Head of caudate nucleus (tissue), 42 donors: ENCODE measurements around the gene STX18.

ENCODE experiments used
- DNase-seq, 42 donors: peaks; one replicate each; pipeline versions ENCODE4 v3.0.0 to v3.0.0-alpha.2; 2020 to 2021; ENCODE audit warnings: mixed read lengths in 7 of 42
- intact Hi-C: fragments of 100-400 bp; cut with DNase I; formaldehyde crosslinking; loops from one replicate; pipeline ENCODE4 v1.15.0; 2022

Gene STX18

GRCh38 chr4:4383085-4383484 lies 158.8 kb downstream of the STX18 start:
- DNase-seq, result no peak
- intact Hi-C loops, result no loop called here

GRCh38 chr4:4379540-4380087 lies 162.2 kb downstream of the STX18 start:
- intact Hi-C loops, result no loop called here
- no peak for DNase-seq

GRCh38 chr4:4377732-4378460 lies 164.0 kb downstream of the STX18 start:
- no peak for DNase-seq
- intact Hi-C loops, result no loop called here

- DNase-seq, result no peak
- intact Hi-C loops, result no loop called here
Observed at GRCh38 chr4:4377191-4377590, 164.7 kb downstream of the STX18 start.

- DNase-seq, result no peak
- intact Hi-C loops, result no loop called here
Observed at GRCh38 chr4:4376074-4376473, 165.8 kb downstream of the STX18 start.

GRCh38 chr4:4374388-4375098 lies 167.3 kb downstream of the STX18 start:
- intact Hi-C loops, result no loop called here
- no peak for DNase-seq
